HepG2 (cell line): ENCODE data around the gene TCFL5. TPM values are rescaled to one million over a fixed set of nuclear protein-coding genes. Genes with fewer than 3 reads are reported as not detected.

ENCODE experiments used
- BORCS8-MEF2B ChIP-seq: sonication (generic); formaldehyde crosslinking; IDR thresholded peaks from 2 replicates; pipeline ENCODE4 v1.8.0; 2022; ENCODE audit warnings: mild to moderate bottlenecking, missing genetic modification reagents
- BRF2 ChIP-seq: sonication (generic); formaldehyde crosslinking; IDR thresholded peaks from 2 replicates; pipeline ENCODE4 v1.8.1; 2022; ENCODE audit warnings: mild to moderate bottlenecking, missing genetic modification reagents
- FOXM1 ChIP-seq: sonication (generic); formaldehyde crosslinking; IDR thresholded peaks from 2 replicates; pipeline ENCODE4 v1.5.0; 2020; ENCODE audit warnings: missing genetic modification reagents
- GATA4 ChIP-seq: sonication (generic); IDR thresholded peaks from 2 replicates; pipeline ENCODE4 v1.6.1; 2016; ENCODE audit warnings: antibody characterized with exemption, low read depth, borderline replicate concordance
- IKZF1 ChIP-seq: fragments of 450-650 bp; IDR thresholded peaks from 2 replicates; pipeline ENCODE4 v1.7.1; 2016
- NPAS2 ChIP-seq: sonication (generic); formaldehyde crosslinking; IDR thresholded peaks from 2 replicates; pipeline ENCODE4 v1.8.0; 2022; ENCODE audit warnings: mild to moderate bottlenecking, missing genetic modification reagents, borderline replicate concordance
- POGZ ChIP-seq: sonication (generic); formaldehyde crosslinking; IDR thresholded peaks from 2 replicates; pipeline ENCODE4 v1.4.0; 2020; ENCODE audit warnings: mild to moderate bottlenecking, missing genetic modification reagents
- RNF219 ChIP-seq: sonication (generic); formaldehyde crosslinking; IDR thresholded peaks from 2 replicates; pipeline ENCODE4 v1.5.0; 2020; ENCODE audit warnings: mild to moderate bottlenecking, missing genetic modification reagents
- RORA ChIP-seq: sonication (generic); formaldehyde crosslinking; IDR thresholded peaks from 2 replicates; pipeline ENCODE4 v1.5.0; 2020; ENCODE audit warnings: mild to moderate bottlenecking, missing genetic modification reagents, moderate library complexity
- SKIL ChIP-seq: sonication (generic); formaldehyde crosslinking; IDR thresholded peaks from 2 replicates; pipeline ENCODE4 v1.8.0; 2022; ENCODE audit warnings: missing genetic modification reagents, mild to moderate bottlenecking, moderate library complexity, borderline replicate concordance
- SUZ12 ChIP-seq: fragments of 150-350 bp; IDR thresholded peaks from 2 replicates; pipeline ENCODE4 v1.6.1; 2014; ENCODE audit warnings: low read depth, low read length
- TBL1XR1 ChIP-seq: fragments of 150-350 bp; IDR thresholded peaks from 2 replicates; pipeline ENCODE4 v1.6.1; 2014; ENCODE audit warnings: borderline replicate concordance, low read length; ENCODE audit not compliant: partially characterized antibody
- TEAD2 ChIP-seq: sonication (generic); formaldehyde crosslinking; IDR thresholded peaks from 2 replicates; pipeline ENCODE4 v1.9.0; 2021; ENCODE audit warnings: missing genetic modification reagents
- USF2 ChIP-seq, 2 experiments: sonication (generic) in 1 of 2; formaldehyde crosslinking in 1 of 2; IDR thresholded peaks; 2 replicates each; pipeline versions ENCODE4 v1.5.1 to v1.6.1; 2011 to 2020; ENCODE audit warnings: borderline replicate concordance in 1 of 2, low read depth in 1 of 2, low read length in 1 of 2, mild to moderate bottlenecking in 1 of 2, missing genetic modification reagents in 1 of 2, moderate library complexity in 1 of 2
- ZBTB25 ChIP-seq: IDR thresholded peaks from 2 replicates; pipeline ENCODE4 v1.6.1; 2018; ENCODE audit warnings: missing genetic modification reagents
- ZBTB8A ChIP-seq: sonication (generic); formaldehyde crosslinking; IDR thresholded peaks from 2 replicates; pipeline ENCODE4 v1.4.0; 2020; ENCODE audit warnings: mild to moderate bottlenecking, low read depth, missing genetic modification reagents, borderline replicate concordance
- ZNF235 ChIP-seq: sonication (generic); formaldehyde crosslinking; IDR thresholded peaks from 2 replicates; pipeline ENCODE4 v1.8.1; 2023; ENCODE audit warnings: mild to moderate bottlenecking, missing genetic modification reagents, borderline replicate concordance
- ZNF317 ChIP-seq: sonication (generic); formaldehyde crosslinking; IDR thresholded peaks from 2 replicates; pipeline ENCODE4 v1.5.0; 2020; ENCODE audit warnings: mild to moderate bottlenecking, missing genetic modification reagents
- ZNF737 ChIP-seq: sonication (generic); formaldehyde crosslinking; IDR thresholded peaks from 2 replicates; pipeline ENCODE4 v1.5.0; 2020; ENCODE audit warnings: missing genetic modification reagents, mild to moderate bottlenecking, borderline replicate concordance
- ZNF772 ChIP-seq: sonication (generic); formaldehyde crosslinking; IDR thresholded peaks from 2 replicates; pipeline ENCODE4 v1.5.0; 2020; ENCODE audit warnings: mild to moderate bottlenecking, missing genetic modification reagents
- polyA plus RNA-seq, 8 experiments: library from polyadenylated mRNA; depleted of rRNA in 3 of 8; stranded (reverse) in 7 of 8; unstranded in 1 of 8; fragments of >200 nt; fragmentation: Illumina TruSeq in 4 of 8; extraction: Trizol in 4 of 8; gene quantifications; 2 replicates each; pipeline versions ENCODE4 v1.2.1 to v1.2.3, GENCODE V29; 2011 to 2016; ENCODE audit warnings: low read depth in 4 of 8, missing spikeins in 1 of 8, mixed read lengths in 1 of 8; ENCODE audit not compliant: insufficient read depth in 1 of 8
- total RNA-seq, 5 experiments: library from RNA; depleted of rRNA; stranded (reverse); fragments of >200 nt; fragmentation: Illumina TruSeq; extraction: Trizol; gene quantifications; 2 replicates each; pipeline ENCODE4 v1.2.3, GENCODE V29; 2016; ENCODE audit warnings: low read depth in 1 of 5

Gene TCFL5
- total and polyA plus RNA-seq, 2 of the 13 experiments (the other 11 are each of a cell fraction or from before 2014, with no cell fraction given) = 14.8 to 20.0 TPM

- TF ChIP-seq BORCS8-MEF2B (CRISPR knock-in tag) (no peak), GATA4 (no peak), NPAS2 (CRISPR knock-in tag) (no peak), ZNF235 (CRISPR knock-in tag) (no peak), BRF2 (CRISPR knock-in tag) (no peak), TBL1XR1 (no peak), SKIL (CRISPR knock-in tag) (no peak), SUZ12 (peak; percentile 10; the same call in 1 of the 2 replicates), ZNF772 (CRISPR knock-in tag) (no peak), TEAD2 (no peak), RORA (no peak), USF2 (IDR thresholded peaks at IDR 0.05; ENCODE audit: low read depth, low read length) (peak; percentile 66), USF2 (CRISPR knock-in tag; IDR thresholded peaks at IDR 0.05; ENCODE audit: borderline replicate concordance) (peak; percentile 65; the same call in 1 of the 2 replicates), RNF219 (CRISPR knock-in tag) (no peak), FOXM1 (CRISPR knock-in tag) (no peak), POGZ (CRISPR knock-in tag) (no peak), ZBTB8A (CRISPR knock-in tag) (no peak), ZNF317 (no peak), ZBTB25 (CRISPR knock-in tag) (no peak), IKZF1 (no peak), ZNF737 (CRISPR knock-in tag) (no peak)
These were observed 14.1 kb upstream of the TCFL5 start (continued) for GRCh38 chr20:62875419-62876361.
